HepG2 (cell line): ENCODE data around the gene EHBP1. TPM values are rescaled to one million over a fixed set of nuclear protein-coding genes. Genes with fewer than 3 reads are reported as not detected.

Experiments used
- FOXA3 ChIP-seq: IDR thresholded peaks from 2 replicates; pipeline ENCODE4 v1.6.1; 2016; ENCODE audit warnings: missing genetic modification reagents, missing compliant biosample characterization
- IRF2 ChIP-seq: IDR thresholded peaks from 2 replicates; pipeline ENCODE4 v1.6.1; 2018; ENCODE audit warnings: missing genetic modification reagents, missing compliant biosample characterization
- IRX3 ChIP-seq: sonication (generic); formaldehyde crosslinking; IDR thresholded peaks from 2 replicates; pipeline ENCODE4 v1.8.1; 2023; ENCODE audit warnings: mild to moderate bottlenecking, low read depth, missing genetic modification reagents, borderline replicate concordance
- MAZ ChIP-seq, 2 experiments: sonication (generic) in 1 of 2; formaldehyde crosslinking in 1 of 2; IDR thresholded peaks; 2 replicates each; pipeline versions ENCODE4 v1.5.0 to v1.6.1; 2012 to 2020; ENCODE audit warnings: low read depth in 2 of 2, mild to moderate bottlenecking in 2 of 2, borderline replicate concordance in 1 of 2, improper control_type of control experiment in 1 of 2, low read length in 1 of 2, missing genetic modification reagents in 1 of 2, moderate library complexity in 1 of 2
- PLRG1 ChIP-seq: fragments of 450-650 bp; conservative IDR thresholded peaks from 2 replicates; pipeline ENCODE4 v1.6.1; 2016
- RORA ChIP-seq: sonication (generic); formaldehyde crosslinking; IDR thresholded peaks from 2 replicates; pipeline ENCODE4 v1.5.0; 2020; ENCODE audit warnings: mild to moderate bottlenecking, missing genetic modification reagents, moderate library complexity
- SETDB1 ChIP-seq: sonication (generic); formaldehyde crosslinking; IDR thresholded peaks from 2 replicates; pipeline ENCODE4 v1.5.1; 2020; ENCODE audit warnings: missing genetic modification reagents, mild to moderate bottlenecking, borderline replicate concordance
- SP5 ChIP-seq: IDR thresholded peaks from 2 replicates; pipeline ENCODE4 v1.6.1; 2016; ENCODE audit warnings: low read depth, borderline replicate concordance
- polyA plus RNA-seq, 8 experiments: library from polyadenylated mRNA; depleted of rRNA in 3 of 8; stranded (reverse) in 7 of 8; unstranded in 1 of 8; fragments of >200 nt; fragmentation: Illumina TruSeq in 4 of 8; extraction: Trizol in 4 of 8; gene quantifications; 2 replicates each; pipeline versions ENCODE4 v1.2.1 to v1.2.3, GENCODE V29; 2011 to 2016; ENCODE audit warnings: low read depth in 4 of 8, missing spikeins in 1 of 8, mixed read lengths in 1 of 8; ENCODE audit not compliant: insufficient read depth in 1 of 8
- total RNA-seq, 5 experiments: library from RNA; depleted of rRNA; stranded (reverse); fragments of >200 nt; fragmentation: Illumina TruSeq; extraction: Trizol; gene quantifications; 2 replicates each; pipeline ENCODE4 v1.2.3, GENCODE V29; 2016; ENCODE audit warnings: low read depth in 1 of 5
- TF ChIP-seq, protein P1 (sequence below): sonication (generic); formaldehyde crosslinking; IDR thresholded peaks from 2 replicates; pipeline ENCODE4 v1.4.0; 2020; ENCODE audit warnings: missing genetic modification reagents
- TF ChIP-seq, protein P2 (sequence below): IDR thresholded peaks from 2 replicates; pipeline ENCODE4 v1.6.1; 2018; ENCODE audit warnings: missing genetic modification reagents, mild to moderate bottlenecking, missing compliant biosample characterization
- TF ChIP-seq, protein P3 (sequence below): sonication (generic); formaldehyde crosslinking; IDR thresholded peaks from 2 replicates; pipeline ENCODE4 v1.9.0; 2021; ENCODE audit warnings: mild to moderate bottlenecking, missing genetic modification reagents
- TF ChIP-seq, protein P4 (sequence below): sonication (generic); formaldehyde crosslinking; IDR thresholded peaks from 2 replicates; pipeline ENCODE4 v1.5.0; 2020; ENCODE audit warnings: missing genetic modification reagents

Gene EHBP1
- total and polyA plus RNA-seq, 2 of the 13 experiments (the other 11 are each of a cell fraction or from before 2014, with no cell fraction given) = 93.5 to 146 TPM

DNA sequence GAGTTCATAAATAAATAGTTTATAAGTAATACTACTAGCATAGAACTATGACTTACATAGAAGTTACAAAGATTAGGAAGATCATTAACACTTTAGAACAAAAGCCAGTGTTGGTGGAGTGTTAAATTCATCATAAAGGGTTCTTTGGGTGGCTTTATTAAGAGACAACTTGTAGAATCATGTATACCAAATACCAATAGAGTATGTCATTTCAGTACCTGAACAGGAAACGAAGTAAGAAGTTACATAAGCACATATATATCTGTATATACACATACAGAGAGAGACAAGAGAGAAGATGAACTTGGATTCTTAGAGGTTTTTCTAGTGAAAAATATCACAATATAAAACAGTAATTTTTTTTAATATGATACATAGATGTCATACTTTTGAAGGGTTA lies 262.7 kb downstream of the EHBP1 start (continued):
- TF ChIP-seq, protein P1, sequence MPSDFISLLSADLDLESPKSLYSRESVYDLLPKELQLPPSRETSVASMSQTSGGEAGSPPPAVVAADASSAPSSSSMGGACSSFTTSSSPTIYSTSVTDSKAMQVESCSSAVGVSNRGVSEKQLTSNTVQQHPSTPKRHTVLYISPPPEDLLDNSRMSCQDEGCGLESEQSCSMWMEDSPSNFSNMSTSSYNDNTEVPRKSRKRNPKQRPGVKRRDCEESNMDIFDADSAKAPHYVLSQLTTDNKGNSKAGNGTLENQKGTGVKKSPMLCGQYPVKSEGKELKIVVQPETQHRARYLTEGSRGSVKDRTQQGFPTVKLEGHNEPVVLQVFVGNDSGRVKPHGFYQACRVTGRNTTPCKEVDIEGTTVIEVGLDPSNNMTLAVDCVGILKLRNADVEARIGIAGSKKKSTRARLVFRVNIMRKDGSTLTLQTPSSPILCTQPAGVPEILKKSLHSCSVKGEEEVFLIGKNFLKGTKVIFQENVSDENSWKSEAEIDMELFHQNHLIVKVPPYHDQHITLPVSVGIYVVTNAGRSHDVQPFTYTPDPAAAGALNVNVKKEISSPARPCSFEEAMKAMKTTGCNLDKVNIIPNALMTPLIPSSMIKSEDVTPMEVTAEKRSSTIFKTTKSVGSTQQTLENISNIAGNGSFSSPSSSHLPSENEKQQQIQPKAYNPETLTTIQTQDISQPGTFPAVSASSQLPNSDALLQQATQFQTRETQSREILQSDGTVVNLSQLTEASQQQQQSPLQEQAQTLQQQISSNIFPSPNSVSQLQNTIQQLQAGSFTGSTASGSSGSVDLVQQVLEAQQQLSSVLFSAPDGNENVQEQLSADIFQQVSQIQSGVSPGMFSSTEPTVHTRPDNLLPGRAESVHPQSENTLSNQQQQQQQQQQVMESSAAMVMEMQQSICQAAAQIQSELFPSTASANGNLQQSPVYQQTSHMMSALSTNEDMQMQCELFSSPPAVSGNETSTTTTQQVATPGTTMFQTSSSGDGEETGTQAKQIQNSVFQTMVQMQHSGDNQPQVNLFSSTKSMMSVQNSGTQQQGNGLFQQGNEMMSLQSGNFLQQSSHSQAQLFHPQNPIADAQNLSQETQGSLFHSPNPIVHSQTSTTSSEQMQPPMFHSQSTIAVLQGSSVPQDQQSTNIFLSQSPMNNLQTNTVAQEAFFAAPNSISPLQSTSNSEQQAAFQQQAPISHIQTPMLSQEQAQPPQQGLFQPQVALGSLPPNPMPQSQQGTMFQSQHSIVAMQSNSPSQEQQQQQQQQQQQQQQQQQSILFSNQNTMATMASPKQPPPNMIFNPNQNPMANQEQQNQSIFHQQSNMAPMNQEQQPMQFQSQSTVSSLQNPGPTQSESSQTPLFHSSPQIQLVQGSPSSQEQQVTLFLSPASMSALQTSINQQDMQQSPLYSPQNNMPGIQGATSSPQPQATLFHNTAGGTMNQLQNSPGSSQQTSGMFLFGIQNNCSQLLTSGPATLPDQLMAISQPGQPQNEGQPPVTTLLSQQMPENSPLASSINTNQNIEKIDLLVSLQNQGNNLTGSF = no peak
- no peak for TF ChIP-seq IRF2 (CRISPR knock-in tag)
- no peak for TF ChIP-seq MAZ (IDR thresholded peaks at IDR 0.05; ENCODE audit: borderline replicate concordance, low read depth, low read length)
- TF ChIP-seq MAZ (CRISPR knock-in tag; IDR thresholded peaks at IDR 0.05; ENCODE audit: low read depth) = no peak
- TF ChIP-seq PLRG1 = no peak
- no peak for TF ChIP-seq SP5 (CRISPR knock-in tag)
- TF ChIP-seq RORA (CRISPR knock-in tag) = no peak
- TF ChIP-seq, protein P2, sequence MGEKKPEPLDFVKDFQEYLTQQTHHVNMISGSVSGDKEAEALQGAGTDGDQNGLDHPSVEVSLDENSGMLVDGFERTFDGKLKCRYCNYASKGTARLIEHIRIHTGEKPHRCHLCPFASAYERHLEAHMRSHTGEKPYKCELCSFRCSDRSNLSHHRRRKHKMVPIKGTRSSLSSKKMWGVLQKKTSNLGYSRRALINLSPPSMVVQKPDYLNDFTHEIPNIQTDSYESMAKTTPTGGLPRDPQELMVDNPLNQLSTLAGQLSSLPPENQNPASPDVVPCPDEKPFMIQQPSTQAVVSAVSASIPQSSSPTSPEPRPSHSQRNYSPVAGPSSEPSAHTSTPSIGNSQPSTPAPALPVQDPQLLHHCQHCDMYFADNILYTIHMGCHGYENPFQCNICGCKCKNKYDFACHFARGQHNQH = no peak
- no peak for TF ChIP-seq IRX3
- TF ChIP-seq FOXA3 = no peak
- TF ChIP-seq, protein P3, sequence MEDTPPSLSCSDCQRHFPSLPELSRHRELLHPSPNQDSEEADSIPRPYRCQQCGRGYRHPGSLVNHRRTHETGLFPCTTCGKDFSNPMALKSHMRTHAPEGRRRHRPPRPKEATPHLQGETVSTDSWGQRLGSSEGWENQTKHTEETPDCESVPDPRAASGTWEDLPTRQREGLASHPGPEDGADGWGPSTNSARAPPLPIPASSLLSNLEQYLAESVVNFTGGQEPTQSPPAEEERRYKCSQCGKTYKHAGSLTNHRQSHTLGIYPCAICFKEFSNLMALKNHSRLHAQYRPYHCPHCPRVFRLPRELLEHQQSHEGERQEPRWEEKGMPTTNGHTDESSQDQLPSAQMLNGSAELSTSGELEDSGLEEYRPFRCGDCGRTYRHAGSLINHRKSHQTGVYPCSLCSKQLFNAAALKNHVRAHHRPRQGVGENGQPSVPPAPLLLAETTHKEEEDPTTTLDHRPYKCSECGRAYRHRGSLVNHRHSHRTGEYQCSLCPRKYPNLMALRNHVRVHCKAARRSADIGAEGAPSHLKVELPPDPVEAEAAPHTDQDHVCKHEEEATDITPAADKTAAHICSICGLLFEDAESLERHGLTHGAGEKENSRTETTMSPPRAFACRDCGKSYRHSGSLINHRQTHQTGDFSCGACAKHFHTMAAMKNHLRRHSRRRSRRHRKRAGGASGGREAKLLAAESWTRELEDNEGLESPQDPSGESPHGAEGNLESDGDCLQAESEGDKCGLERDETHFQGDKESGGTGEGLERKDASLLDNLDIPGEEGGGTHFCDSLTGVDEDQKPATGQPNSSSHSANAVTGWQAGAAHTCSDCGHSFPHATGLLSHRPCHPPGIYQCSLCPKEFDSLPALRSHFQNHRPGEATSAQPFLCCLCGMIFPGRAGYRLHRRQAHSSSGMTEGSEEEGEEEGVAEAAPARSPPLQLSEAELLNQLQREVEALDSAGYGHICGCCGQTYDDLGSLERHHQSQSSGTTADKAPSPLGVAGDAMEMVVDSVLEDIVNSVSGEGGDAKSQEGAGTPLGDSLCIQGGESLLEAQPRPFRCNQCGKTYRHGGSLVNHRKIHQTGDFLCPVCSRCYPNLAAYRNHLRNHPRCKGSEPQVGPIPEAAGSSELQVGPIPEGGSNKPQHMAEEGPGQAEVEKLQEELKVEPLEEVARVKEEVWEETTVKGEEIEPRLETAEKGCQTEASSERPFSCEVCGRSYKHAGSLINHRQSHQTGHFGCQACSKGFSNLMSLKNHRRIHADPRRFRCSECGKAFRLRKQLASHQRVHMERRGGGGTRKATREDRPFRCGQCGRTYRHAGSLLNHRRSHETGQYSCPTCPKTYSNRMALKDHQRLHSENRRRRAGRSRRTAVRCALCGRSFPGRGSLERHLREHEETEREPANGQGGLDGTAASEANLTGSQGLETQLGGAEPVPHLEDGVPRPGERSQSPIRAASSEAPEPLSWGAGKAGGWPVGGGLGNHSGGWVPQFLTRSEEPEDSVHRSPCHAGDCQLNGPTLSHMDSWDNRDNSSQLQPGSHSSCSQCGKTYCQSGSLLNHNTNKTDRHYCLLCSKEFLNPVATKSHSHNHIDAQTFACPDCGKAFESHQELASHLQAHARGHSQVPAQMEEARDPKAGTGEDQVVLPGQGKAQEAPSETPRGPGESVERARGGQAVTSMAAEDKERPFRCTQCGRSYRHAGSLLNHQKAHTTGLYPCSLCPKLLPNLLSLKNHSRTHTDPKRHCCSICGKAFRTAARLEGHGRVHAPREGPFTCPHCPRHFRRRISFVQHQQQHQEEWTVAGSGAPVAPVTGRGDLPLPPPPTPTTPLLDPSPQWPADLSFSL = no peak
- no peak for TF ChIP-seq SETDB1
- TF ChIP-seq, protein P4, sequence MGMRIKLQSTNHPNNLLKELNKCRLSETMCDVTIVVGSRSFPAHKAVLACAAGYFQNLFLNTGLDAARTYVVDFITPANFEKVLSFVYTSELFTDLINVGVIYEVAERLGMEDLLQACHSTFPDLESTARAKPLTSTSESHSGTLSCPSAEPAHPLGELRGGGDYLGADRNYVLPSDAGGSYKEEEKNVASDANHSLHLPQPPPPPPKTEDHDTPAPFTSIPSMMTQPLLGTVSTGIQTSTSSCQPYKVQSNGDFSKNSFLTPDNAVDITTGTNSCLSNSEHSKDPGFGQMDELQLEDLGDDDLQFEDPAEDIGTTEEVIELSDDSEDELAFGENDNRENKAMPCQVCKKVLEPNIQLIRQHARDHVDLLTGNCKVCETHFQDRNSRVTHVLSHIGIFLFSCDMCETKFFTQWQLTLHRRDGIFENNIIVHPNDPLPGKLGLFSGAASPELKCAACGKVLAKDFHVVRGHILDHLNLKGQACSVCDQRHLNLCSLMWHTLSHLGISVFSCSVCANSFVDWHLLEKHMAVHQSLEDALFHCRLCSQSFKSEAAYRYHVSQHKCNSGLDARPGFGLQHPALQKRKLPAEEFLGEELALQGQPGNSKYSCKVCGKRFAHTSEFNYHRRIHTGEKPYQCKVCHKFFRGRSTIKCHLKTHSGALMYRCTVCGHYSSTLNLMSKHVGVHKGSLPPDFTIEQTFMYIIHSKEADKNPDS (CRISPR knock-in tag) = no peak
